ENCODE results near the gene NTRK3.

NTRK3 gene

GRCh38 chr15:88257311-88258092 is 963 bp upstream of the NTRK3 start:
- no peak for DNase-seq

- no peak for DNase-seq
Measured at GRCh38 chr15:88255484-88256278, 858 bp downstream of the NTRK3 start.

- DNase-seq: no peak
Measured at GRCh38 chr15:88255087-88255483, 1.5 kb downstream of the NTRK3 start.

GRCh38 chr15:88252441-88252840 is 4.1 kb downstream of the NTRK3 start:
- no peak for DNase-seq

GRCh38 chr15:88250826-88251225 is 5.7 kb downstream of the NTRK3 start:
- DNase-seq: no peak

- no peak for DNase-seq
Measured at GRCh38 chr15:88249220-88249619, 7.3 kb downstream of the NTRK3 start.

GRCh38 chr15:88247914-88248313 is 8.6 kb downstream of the NTRK3 start:
- DNase-seq: no peak

- DNase-seq: peak; percentile 14 to 59
Measured at GRCh38 chr15:88246666-88247446, 9.7 kb downstream of the NTRK3 start.

GRCh38 chr15:88246081-88246480 is 10.5 kb downstream of the NTRK3 start:
- no peak for DNase-seq

- DNase-seq: peak in 1 of 2 experiments; percentile 21
Measured at GRCh38 chr15:88243895-88244787, 12.4 kb downstream of the NTRK3 start.

- no peak for DNase-seq
Measured at GRCh38 chr15:88242586-88243555, 13.7 kb downstream of the NTRK3 start.

GRCh38 chr15:88241461-88241860 is 15.1 kb downstream of the NTRK3 start:
- DNase-seq: no peak

- DNase-seq: no peak
Measured at GRCh38 chr15:88241060-88241459, 15.5 kb downstream of the NTRK3 start.

GRCh38 chr15:88239594-88239993 is 16.9 kb downstream of the NTRK3 start:
- no peak for DNase-seq

GRCh38 chr15:88238618-88239430 is 17.7 kb downstream of the NTRK3 start:
- no peak for DNase-seq

GRCh38 chr15:88234711-88235110 is 21.8 kb downstream of the NTRK3 start:
- DNase-seq: no peak

- no peak for DNase-seq
Measured at GRCh38 chr15:88233921-88234320, 22.6 kb downstream of the NTRK3 start.

GRCh38 chr15:88232771-88233201 is 23.8 kb downstream of the NTRK3 start:
- DNase-seq: no peak

- no peak for DNase-seq
Measured at GRCh38 chr15:88231909-88232644, 24.5 kb downstream of the NTRK3 start.
